Head of caudate nucleus (tissue), 42 donors: Measurements from ENCODE around the gene ADAMTS13.

ENCODE experiments used
- DNase-seq, 42 donors: peaks; one replicate each; pipeline versions ENCODE4 v3.0.0 to v3.0.0-alpha.2; 2020 to 2021; ENCODE audit warnings: mixed read lengths in 7 of 42
- intact Hi-C: fragments of 100-400 bp; cut with DNase I; formaldehyde crosslinking; loops from one replicate; pipeline ENCODE4 v1.15.0; 2022

The ADAMTS13 gene

GRCh38 chr9:133460405-133461175 lies 38.4 kb downstream of the ADAMTS13 start:
- intact Hi-C loops = no loop called here
- DNase-seq = peak in 21 of 42 donors; percentile 22 to 62 (median 42)

GRCh38 chr9:133461975-133462374 lies 39.8 kb downstream of the ADAMTS13 start:
- intact Hi-C loops = no loop called here
- DNase-seq = no peak

GRCh38 chr9:133463234-133463863 lies 41.2 kb downstream of the ADAMTS13 start:
- intact Hi-C loops = no loop called here
- DNase-seq = peak in 25 of 42 donors; percentile 26 to 82 (median 56)

- intact Hi-C loops = no loop called here
- no peak for DNase-seq
Measured at GRCh38 chr9:133463864-133464615, 41.9 kb downstream of the ADAMTS13 start.

- intact Hi-C loops = no loop called here
- DNase-seq = no peak
Measured at GRCh38 chr9:133464638-133465037, 42.5 kb downstream of the ADAMTS13 start.

- intact Hi-C loops = no loop called here
- no peak for DNase-seq
Measured at GRCh38 chr9:133465984-133466383, 43.8 kb downstream of the ADAMTS13 start.

GRCh38 chr9:133467101-133467500 lies 44.9 kb downstream of the ADAMTS13 start:
- intact Hi-C loops = no loop called here
- DNase-seq = no peak

- no peak for DNase-seq
- intact Hi-C loops = no loop called here
Measured at GRCh38 chr9:133468374-133468773, 46.2 kb downstream of the ADAMTS13 start.

- DNase-seq = no peak
- intact Hi-C loops = no loop called here
Measured at GRCh38 chr9:133468777-133469421, 46.7 kb downstream of the ADAMTS13 start.

GRCh38 chr9:133470427-133470924 lies 48.3 kb downstream of the ADAMTS13 start:
- intact Hi-C loops = loop anchor here (10.0 kb wide), 1 partner anchor 116 kb away; the partner anchor contains the start of genes SURF1 and SURF2
- no peak for DNase-seq

- intact Hi-C loops = loop anchor here (10.0 kb wide), 1 partner anchor 116 kb away; the partner anchor contains the start of genes SURF1 and SURF2
- DNase-seq = no peak
Measured at GRCh38 chr9:133470988-133471387, 48.8 kb downstream of the ADAMTS13 start.

- DNase-seq = no peak
- intact Hi-C loops = loop anchor here (10.0 kb wide), 1 partner anchor 117 kb away; the partner anchor contains the start of genes SURF1 and SURF2
Measured at GRCh38 chr9:133471551-133472276, 49.5 kb downstream of the ADAMTS13 start.

- intact Hi-C loops = loop anchor here (10.0 kb wide), 1 partner anchor 117 kb away; the partner anchor contains the start of genes SURF1 and SURF2
- no peak for DNase-seq
Measured at GRCh38 chr9:133472277-133472645, 50.1 kb downstream of the ADAMTS13 start.

GRCh38 chr9:133472753-133473378 lies 50.7 kb downstream of the ADAMTS13 start:
- intact Hi-C loops = loop anchor here (10.0 kb wide), 1 partner anchor 118 kb away; the partner anchor contains the start of genes SURF1 and SURF2
- DNase-seq = no peak

GRCh38 chr9:133473743-133474142 lies 51.6 kb downstream of the ADAMTS13 start:
- intact Hi-C loops = loop anchor here (10.0 kb wide), 1 partner anchor 119 kb away; the partner anchor contains the start of genes SURF1 and SURF2
- no peak for DNase-seq

GRCh38 chr9:133474215-133474614 lies 52.0 kb downstream of the ADAMTS13 start:
- DNase-seq = no peak
- intact Hi-C loops = loop anchor here (10.0 kb wide), 1 partner anchor 119 kb away; the partner anchor contains the start of genes SURF1 and SURF2

GRCh38 chr9:133474853-133475252 lies 52.7 kb downstream of the ADAMTS13 start:
- no peak for DNase-seq
- intact Hi-C loops = loop anchor here (10.0 kb wide), 1 partner anchor 120 kb away; the partner anchor contains the start of genes SURF1 and SURF2
